Esophagus squamous epithelium (tissue), 5 donors: Measurements from ENCODE around the gene SEC24D. TPM values are rescaled to one million over a fixed set of nuclear protein-coding genes. Genes with fewer than 3 reads are reported as not detected.
A peak's percentile ranks its signal among the peaks of the same experiment; 100 is the strongest.

Experiments used
- DNase-seq: peaks from one replicate; lab custom pipeline; 2025; lab: John Stamatoyannopoulos, UW
- H3K27ac ChIP-seq, 4 donors: fragments of 200-600 bp; sonication (generic); one replicate each; pipeline ENCODE4 v1.5.1; 2016 to 2019; ENCODE audit warnings: mild to moderate bottlenecking in 1 of 4
- H3K27me3 ChIP-seq, 4 donors: fragments of 200-600 bp; sonication (generic); 1 replicate in 3 of 4; 2 replicates in 1 of 4; pipeline versions ENCODE4 v1.5.1 to v1.6.0; 2017 to 2021; ENCODE audit warnings: antibody characterized with exemption in 1 of 4
- H3K36me3 ChIP-seq, 3 donors: fragments of 200-600 bp; sonication (generic); one replicate each; pipeline ENCODE4 v1.5.1; 2016 to 2019
- H3K4me1 ChIP-seq, 3 donors: fragments of 200-600 bp; sonication (generic); one replicate each; pipeline ENCODE4 v1.5.1; 2017 to 2019
- H3K4me3 ChIP-seq, 4 donors: fragments of 200-600 bp; sonication (generic); 1 replicate in 3 of 4; 2 replicates in 1 of 4; pipeline ENCODE4 v1.5.1; 2016 to 2019; ENCODE audit warnings: mild to moderate bottlenecking in 2 of 4, moderate library complexity in 1 of 4
- H3K9me3 ChIP-seq, 3 donors: fragments of 200-600 bp; sonication (generic); one replicate each; pipeline ENCODE4 v1.5.1; 2016 to 2019
- POLR2A ChIP-seq, 4 donors: fragments of 450-650 bp; IDR thresholded peaks; one replicate each; pipeline ENCODE4 v1.6.1; 2017; ENCODE audit warnings: antibody characterized with exemption in 4 of 4, mild to moderate bottlenecking in 4 of 4, moderate library complexity in 3 of 4
- WGBS, 2 donors: methylation state at CpG; one replicate each; pipeline ENCODE4 v1.1.5; 2018; 5-methylcytosine and 5-hydroxymethylcytosine counted together
- intact Hi-C: fragments of 100-400 bp; cut with DNase I; formaldehyde crosslinking; loops from one replicate; pipeline ENCODE4 v1.15.0; 2022
- total RNA-seq, 4 donors: library from RNA; depleted of rRNA; stranded (reverse); fragments of >200 nt; gene quantifications; one replicate each; pipeline ENCODE4 v1.1.0, GENCODE V29; 2016
- TF ChIP-seq, protein P1 (sequence below), 6 experiments: fragments of 450-650 bp in 4 of 6; fragments of 200-600 bp in 2 of 6; sonication (generic) in 2 of 6; IDR thresholded peaks; one replicate each; pipeline ENCODE4 v1.5.1; 2016 to 2019; ENCODE audit warnings: antibody characterized with exemption in 6 of 6, mild to moderate bottlenecking in 4 of 6, moderate library complexity in 4 of 6
- donor health status: DM: yes; HTN: yes; CAD: no.

The SEC24D gene
- total RNA-seq, 4 donors from 2014 or later, result 18.5 to 33.6 (median 21.6) TPM

DNA sequence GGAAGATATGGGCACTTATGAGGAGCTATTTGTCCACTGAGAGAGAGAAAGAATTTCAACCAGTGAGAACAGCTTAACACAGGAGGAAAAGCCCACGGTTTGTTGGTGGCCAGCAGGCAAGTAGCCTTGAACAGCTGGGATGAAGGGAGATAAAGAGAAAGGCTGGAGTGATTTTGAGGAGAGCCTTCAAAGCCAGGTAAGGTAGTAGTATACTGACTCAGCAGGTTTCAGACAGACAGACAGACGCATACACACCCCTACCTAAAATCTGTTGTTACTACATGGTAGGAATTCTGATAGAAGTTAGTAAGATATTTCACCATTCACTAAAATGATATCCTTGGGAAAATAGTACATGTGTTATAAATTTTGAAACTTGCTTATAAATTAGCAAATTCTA lies 60.5 kb downstream of the SEC24D start:
- DNase-seq, result no peak
- Histone ChIP-seq H3K9me3 (no peaks in the 10 kb centered on the region), H3K4me1 (peaks cover 0 to 51% (median 16%) of the 10 kb centered on the region in 3 donors), H3K36me3 (no peaks in the 10 kb centered on the region), H3K4me3 (no peak overlapping the region), H3K27me3 (no peaks in the 10 kb centered on the region), H3K27ac (peak overlapping the region in 1 of 4 donors; percentile 10)
- WGBS, 2 donors, result 87% methylated on average over 2 of the region's 2 CpGs
- TF ChIP-seq, protein P1, sequence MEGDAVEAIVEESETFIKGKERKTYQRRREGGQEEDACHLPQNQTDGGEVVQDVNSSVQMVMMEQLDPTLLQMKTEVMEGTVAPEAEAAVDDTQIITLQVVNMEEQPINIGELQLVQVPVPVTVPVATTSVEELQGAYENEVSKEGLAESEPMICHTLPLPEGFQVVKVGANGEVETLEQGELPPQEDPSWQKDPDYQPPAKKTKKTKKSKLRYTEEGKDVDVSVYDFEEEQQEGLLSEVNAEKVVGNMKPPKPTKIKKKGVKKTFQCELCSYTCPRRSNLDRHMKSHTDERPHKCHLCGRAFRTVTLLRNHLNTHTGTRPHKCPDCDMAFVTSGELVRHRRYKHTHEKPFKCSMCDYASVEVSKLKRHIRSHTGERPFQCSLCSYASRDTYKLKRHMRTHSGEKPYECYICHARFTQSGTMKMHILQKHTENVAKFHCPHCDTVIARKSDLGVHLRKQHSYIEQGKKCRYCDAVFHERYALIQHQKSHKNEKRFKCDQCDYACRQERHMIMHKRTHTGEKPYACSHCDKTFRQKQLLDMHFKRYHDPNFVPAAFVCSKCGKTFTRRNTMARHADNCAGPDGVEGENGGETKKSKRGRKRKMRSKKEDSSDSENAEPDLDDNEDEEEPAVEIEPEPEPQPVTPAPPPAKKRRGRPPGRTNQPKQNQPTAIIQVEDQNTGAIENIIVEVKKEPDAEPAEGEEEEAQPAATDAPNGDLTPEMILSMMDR (IDR thresholded peaks at IDR 0.05), result no peak
- TF ChIP-seq POLR2A (IDR thresholded peaks at IDR 0.05), result no peak
- intact Hi-C loops, result loop anchor here (10.0 kb wide), 2 partner anchors 109 to 189 kb away; partner anchors contain the start of gene SYNPO2

DNA sequence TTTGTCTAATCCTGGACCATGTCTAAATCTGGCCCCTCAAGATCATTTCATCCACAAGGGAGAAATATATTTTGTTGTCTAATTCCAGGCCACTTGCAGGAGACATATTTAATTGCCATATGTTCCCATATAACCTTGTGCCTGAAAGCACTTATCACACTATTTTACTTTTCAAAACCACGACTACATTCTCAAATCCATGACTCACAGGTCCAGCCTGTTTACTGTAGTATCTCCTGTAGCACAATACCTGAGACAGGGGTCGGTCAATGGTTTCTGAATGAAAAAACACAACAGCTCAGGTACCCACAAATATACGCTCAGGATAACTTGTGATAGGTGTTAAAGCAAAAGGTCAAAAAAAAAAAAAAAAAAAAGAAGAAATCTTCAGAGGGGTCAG lies 60.9 kb downstream of the SEC24D start:
- H3K27me3 ChIP-seq, result no peaks in the 10 kb centered on the region
- no peak overlapping the region for H3K4me3 ChIP-seq
- WGBS, 2 donors, result 72 to 78% methylated on average over 3 of the region's 3 CpGs
- no peaks in the 10 kb centered on the region for H3K36me3 ChIP-seq
- H3K4me1 ChIP-seq, result peaks cover 0 to 55% (median 18%) of the 10 kb centered on the region in 3 donors
- no peak for TF ChIP-seq POLR2A (IDR thresholded peaks at IDR 0.05)
- TF ChIP-seq, protein P1 (IDR thresholded peaks at IDR 0.05), result no peak
- intact Hi-C loops, result loop anchor here (10.0 kb wide), 2 partner anchors 110 to 190 kb away; partner anchors contain the start of gene SYNPO2
- peak overlapping the region in 1 of 4 donors; percentile 10 for H3K27ac ChIP-seq
- DNase-seq, result no peak
- H3K9me3 ChIP-seq, result no peaks in the 10 kb centered on the region

DNA sequence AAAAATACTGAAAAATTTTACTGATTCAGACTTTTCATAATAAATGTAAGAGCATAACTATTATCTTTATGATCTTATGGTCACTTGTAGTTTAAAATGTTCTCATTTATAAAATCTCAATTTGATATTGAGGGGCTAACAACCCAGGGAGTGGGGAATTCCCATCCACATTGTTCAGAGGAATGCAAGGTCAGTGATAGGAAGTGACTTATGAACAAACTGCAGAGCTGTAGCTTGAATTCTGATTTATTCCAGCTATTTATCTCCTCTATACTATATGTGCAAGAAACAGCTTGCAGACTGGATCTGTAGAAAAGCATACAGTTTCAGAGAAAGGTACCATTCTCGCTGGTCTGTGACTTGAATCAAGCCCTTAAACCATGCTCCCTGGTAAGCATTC lies 61.6 kb downstream of the SEC24D start:
- Histone ChIP-seq H3K4me3 (no peak overlapping the region), H3K36me3 (no peaks in the 10 kb centered on the region), H3K27me3 (no peaks in the 10 kb centered on the region), H3K4me1 (peaks cover 0 to 62% (median 23%) of the 10 kb centered on the region in 3 donors), H3K9me3 (no peaks in the 10 kb centered on the region), H3K27ac (peak overlapping the region in 1 of 4 donors; percentile 26)
- no peak for DNase-seq
- TF ChIP-seq, protein P1 (IDR thresholded peaks at IDR 0.05), result no peak
- no peak for TF ChIP-seq POLR2A (IDR thresholded peaks at IDR 0.05)
- intact Hi-C loops, result loop anchor here (10.0 kb wide), 2 partner anchors 110 to 190 kb away; partner anchors contain the start of gene SYNPO2
- 68 to 86% methylated on average over 1 of the region's 1 CpG for WGBS, 2 donors

- no peaks in the 10 kb centered on the region for H3K9me3 ChIP-seq
- TF ChIP-seq POLR2A (IDR thresholded peaks at IDR 0.05), result no peak
- TF ChIP-seq, protein P1 (IDR thresholded peaks at IDR 0.05), result no peak
- no peaks in the 10 kb centered on the region for H3K27me3 ChIP-seq
- intact Hi-C loops, result loop anchor here (10.0 kb wide), 2 partner anchors 111 to 191 kb away; partner anchors contain the start of gene SYNPO2
- peaks cover 0 to 70% (median 24%) of the 10 kb centered on the region in 3 donors for H3K4me1 ChIP-seq
- H3K36me3 ChIP-seq, result no peaks in the 10 kb centered on the region
- WGBS, 2 donors, result 58 to 71% methylated on average over 2 of the region's 2 CpGs
- H3K27ac ChIP-seq, result peak overlapping the region in 3 of 4 donors; percentile 52 to 78 (median 76)
- H3K4me3 ChIP-seq, result no peak overlapping the region
- no peak for DNase-seq
Measured at GRCh38 chr4:118773429-118773792, 62.5 kb downstream of the SEC24D start.

DNA sequence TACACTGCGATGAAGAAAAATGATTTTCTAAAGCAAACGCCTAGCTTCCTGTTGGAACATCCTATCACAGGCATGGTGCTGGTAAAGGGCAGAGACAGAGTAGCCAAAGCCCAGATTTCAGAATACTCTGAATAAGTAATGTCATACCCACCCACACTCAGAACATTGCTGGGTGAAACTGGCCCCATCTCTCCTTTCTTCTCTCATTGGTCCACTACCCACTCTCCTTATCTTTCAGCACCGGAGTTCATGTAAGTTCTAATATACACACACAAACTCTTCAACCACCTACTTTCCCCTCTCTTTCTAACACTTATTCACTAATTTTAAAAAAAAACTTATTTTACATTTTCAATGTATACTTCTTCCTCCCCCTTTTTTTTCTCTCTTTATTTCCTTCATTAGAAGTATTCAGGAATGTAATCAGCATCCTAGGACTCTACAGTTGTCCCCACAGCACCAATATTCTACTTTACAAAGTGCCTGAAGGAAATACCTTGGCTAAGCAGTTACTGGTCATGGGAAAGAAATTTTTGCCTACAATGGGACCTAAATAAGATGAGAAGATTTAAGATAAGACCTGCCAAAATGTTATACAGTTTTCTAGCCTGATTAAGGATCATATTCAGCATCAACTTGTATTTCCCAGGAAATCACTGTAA lies 63.0 kb downstream of the SEC24D start:
- Histone ChIP-seq H3K4me3 (peak overlapping the region in 1 of 4 donors; percentile 2), H3K36me3 (peaks cover 0 to 3% (median 0%) of the 10 kb centered on the region in 3 donors), H3K9me3 (no peaks in the 10 kb centered on the region), H3K27ac (peak overlapping the region; percentile 17 to 78 (median 64)), H3K4me1 (peaks cover 0 to 70% (median 24%) of the 10 kb centered on the region in 3 donors), H3K27me3 (no peaks in the 10 kb centered on the region)
- TF ChIP-seq, protein P1 (IDR thresholded peaks at IDR 0.05), result no peak
- no peak for TF ChIP-seq POLR2A (IDR thresholded peaks at IDR 0.05)
- intact Hi-C loops, result loop anchor here (10.0 kb wide), 2 partner anchors 112 to 192 kb away; partner anchors contain the start of gene SYNPO2
- no peak for DNase-seq
- WGBS, 2 donors, result 36 to 42% methylated on average over 3 of the region's 3 CpGs
